Stimulated activated naive CD8-positive, alpha-beta T cell treated with anti-CD3 and anti-CD28 coated beads, Interleukin-15, amount 100 ng/mL, for 72 hours (primary cell): ENCODE measurements around the gene DNAJC13.
"Not testable (repeated sequence)": the region's sequence is repeated elsewhere in the genome, so short reads cannot be mapped to it uniquely, and the experiment has no call there.

Experiments used
- ATAC-seq: fragments of 150-1000 bp; cut with Tn5 transposase; 2 replicates; pipeline ENCODE4 v1.10.0; 2021; ENCODE audit warnings: mild to moderate bottlenecking, moderate library complexity
- DNase-seq, 2 donors: peaks; one replicate each; pipeline ENCODE4 v3.0.0; 2021 to 2022
- H3K27ac Mint-ChIP-seq, 2 donors: one replicate each; pipeline ENCODE4 v1.8.0; 2022; ENCODE audit warnings: mild to moderate bottlenecking in 2 of 2, mixed read lengths in 2 of 2, moderate library complexity in 2 of 2
- H3K27me3 Mint-ChIP-seq: one replicate; pipeline ENCODE4 v1.8.0; 2022; ENCODE audit warnings: mixed read lengths
- H3K4me1 Mint-ChIP-seq: one replicate; pipeline ENCODE4 v1.8.0; 2022; ENCODE audit warnings: mild to moderate bottlenecking, mixed read lengths
- H3K4me3 Mint-ChIP-seq, 2 donors: one replicate each; pipeline ENCODE4 v1.8.0; 2022; ENCODE audit warnings: mild to moderate bottlenecking in 2 of 2, mixed read lengths in 2 of 2, moderate library complexity in 1 of 2
- H3K9me3 Mint-ChIP-seq, 2 donors: one replicate each; pipeline ENCODE4 v1.8.0; 2022; ENCODE audit warnings: mixed read lengths in 2 of 2

Gene DNAJC13, protein sequence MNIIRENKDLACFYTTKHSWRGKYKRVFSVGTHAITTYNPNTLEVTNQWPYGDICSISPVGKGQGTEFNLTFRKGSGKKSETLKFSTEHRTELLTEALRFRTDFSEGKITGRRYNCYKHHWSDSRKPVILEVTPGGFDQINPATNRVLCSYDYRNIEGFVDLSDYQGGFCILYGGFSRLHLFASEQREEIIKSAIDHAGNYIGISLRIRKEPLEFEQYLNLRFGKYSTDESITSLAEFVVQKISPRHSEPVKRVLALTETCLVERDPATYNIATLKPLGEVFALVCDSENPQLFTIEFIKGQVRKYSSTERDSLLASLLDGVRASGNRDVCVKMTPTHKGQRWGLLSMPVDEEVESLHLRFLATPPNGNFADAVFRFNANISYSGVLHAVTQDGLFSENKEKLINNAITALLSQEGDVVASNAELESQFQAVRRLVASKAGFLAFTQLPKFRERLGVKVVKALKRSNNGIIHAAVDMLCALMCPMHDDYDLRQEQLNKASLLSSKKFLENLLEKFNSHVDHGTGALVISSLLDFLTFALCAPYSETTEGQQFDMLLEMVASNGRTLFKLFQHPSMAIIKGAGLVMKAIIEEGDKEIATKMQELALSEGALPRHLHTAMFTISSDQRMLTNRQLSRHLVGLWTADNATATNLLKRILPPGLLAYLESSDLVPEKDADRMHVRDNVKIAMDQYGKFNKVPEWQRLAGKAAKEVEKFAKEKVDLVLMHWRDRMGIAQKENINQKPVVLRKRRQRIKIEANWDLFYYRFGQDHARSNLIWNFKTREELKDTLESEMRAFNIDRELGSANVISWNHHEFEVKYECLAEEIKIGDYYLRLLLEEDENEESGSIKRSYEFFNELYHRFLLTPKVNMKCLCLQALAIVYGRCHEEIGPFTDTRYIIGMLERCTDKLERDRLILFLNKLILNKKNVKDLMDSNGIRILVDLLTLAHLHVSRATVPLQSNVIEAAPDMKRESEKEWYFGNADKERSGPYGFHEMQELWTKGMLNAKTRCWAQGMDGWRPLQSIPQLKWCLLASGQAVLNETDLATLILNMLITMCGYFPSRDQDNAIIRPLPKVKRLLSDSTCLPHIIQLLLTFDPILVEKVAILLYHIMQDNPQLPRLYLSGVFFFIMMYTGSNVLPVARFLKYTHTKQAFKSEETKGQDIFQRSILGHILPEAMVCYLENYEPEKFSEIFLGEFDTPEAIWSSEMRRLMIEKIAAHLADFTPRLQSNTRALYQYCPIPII (N-terminal part only)

DNA sequence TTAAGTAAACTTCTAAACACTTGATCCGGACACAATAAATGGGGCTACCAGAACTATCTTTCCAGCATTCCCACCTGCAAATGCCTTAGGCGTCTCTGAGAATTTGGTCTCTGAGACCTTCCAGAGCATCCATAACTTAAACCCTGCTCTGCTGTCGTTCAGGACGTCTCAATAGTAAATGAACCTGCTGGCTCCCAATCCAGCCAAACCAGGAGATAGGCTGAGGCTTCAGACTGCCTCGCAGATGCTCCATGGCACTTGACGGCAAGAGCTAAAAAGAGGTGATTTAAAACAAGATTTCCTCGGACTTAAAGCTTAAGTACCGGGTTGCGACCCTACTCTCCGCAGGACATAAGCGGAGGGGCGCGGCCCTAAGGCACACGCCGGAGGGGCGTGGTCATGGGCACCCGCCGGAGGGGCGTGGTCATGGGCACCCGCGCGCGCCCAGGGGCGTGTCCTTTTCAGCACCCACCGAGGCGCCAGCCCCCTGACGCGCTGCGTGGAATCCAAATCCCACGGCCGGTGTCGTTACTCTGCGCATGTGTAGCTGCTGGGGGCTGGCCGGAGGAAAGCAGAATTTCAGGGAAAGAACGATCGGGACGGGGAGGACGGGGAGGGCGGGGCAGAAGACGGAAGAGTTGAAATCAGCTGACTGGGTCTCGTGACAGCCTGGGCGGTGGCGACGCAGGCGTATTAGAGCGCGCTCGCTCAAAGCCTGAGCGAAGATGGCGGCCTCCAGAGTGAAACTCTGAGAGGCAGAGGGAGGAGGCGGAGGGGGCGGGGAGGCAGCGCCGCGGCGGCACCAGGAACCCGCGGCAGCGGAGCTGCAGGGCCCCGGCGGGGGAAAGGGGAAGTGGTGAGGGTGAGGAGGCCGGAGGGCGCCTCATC, at the start of gene DNAJC13:
TSS of gene DNAJC13 (plus strand) at position 696 of the 888 bp plus-strand sequence. CDS start 17,049 bp downstream, outside the sequence.
- Mint-ChIP-seq H3K4me3 (peak within 1 kb of the TSS; percentile 95 to 99), H3K9me3 (no peaks in the 10 kb centered on the region), H3K27me3 (no peaks in the 10 kb centered on the region), H3K4me1 (peaks cover 24% of the 10 kb centered on the region), H3K27ac (peak within 1 kb of the TSS; percentile 98 to 99)
- DNase-seq (peak; percentile 88 to 93), ATAC-seq (peak; percentile 96)

GRCh38 chr3:132368515-132368914, 48.8 kb upstream of the DNAJC13 start:
- Mint-ChIP-seq H3K4me3 (no peak overlapping the region), H3K9me3 (no peaks in the 10 kb centered on the region), H3K27me3 (no peaks in the 10 kb centered on the region), H3K27ac (no peak overlapping the region), H3K4me1 (no peaks in the 10 kb centered on the region)
- ATAC-seq (no peak), DNase-seq (no peak)

DNA sequence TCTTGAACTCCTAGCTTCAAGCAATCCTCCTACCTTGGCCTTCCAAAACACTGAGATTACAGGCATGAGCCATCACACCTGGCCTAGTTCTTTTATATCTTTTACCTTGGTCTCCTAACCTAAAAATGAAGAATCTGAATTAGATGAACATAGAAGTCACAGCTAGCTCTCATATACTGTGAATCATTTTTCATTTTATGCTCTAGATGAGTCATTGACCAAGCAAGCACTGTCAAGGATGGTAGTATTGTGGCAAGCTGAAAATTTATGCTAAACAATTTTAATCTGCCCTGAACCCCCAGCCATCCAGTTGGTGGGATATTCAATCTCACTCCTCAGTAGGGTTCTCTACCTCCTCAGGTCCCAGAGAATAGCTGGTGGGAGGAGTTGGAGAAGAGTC, 48.3 kb upstream of the DNAJC13 start:
- Mint-ChIP-seq H3K27ac (no peak overlapping the region), H3K4me1 (no peaks in the 10 kb centered on the region), H3K27me3 (no peaks in the 10 kb centered on the region), H3K9me3 (no peaks in the 10 kb centered on the region), H3K4me3 (no peak overlapping the region)
- peak; percentile 58 for ATAC-seq
- no peak for DNase-seq

DNA sequence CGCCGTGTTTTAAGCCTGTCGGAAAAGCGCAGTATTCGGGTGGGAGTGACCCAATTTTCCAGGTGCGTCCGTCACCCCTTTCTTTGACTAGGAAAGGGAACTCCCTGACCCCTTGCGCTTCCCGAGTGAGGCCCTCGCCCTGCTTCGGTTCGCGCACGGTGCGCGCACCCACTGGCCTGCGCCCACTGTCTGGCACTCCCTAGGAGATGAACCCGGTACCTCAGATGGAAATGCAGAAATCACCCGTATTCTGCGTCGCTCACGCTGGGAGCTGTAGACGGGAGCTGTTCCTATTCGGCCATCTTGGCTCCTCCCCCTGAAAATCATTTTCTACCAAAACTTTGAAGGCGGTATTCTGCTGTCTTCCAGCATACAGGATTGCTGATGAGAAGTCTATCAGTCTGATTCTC, 40.4 kb upstream of the DNAJC13 start:
- peaks cover 21% of the 10 kb centered on the region for H3K27me3 Mint-ChIP-seq
- DNase-seq, H3K27ac Mint-ChIP-seq, H3K4me1 Mint-ChIP-seq, ATAC-seq, H3K9me3 Mint-ChIP-seq: not testable (repeated sequence)
- peak overlapping the region in 1 of 2 donors; percentile 66 for H3K4me3 Mint-ChIP-seq

DNA sequence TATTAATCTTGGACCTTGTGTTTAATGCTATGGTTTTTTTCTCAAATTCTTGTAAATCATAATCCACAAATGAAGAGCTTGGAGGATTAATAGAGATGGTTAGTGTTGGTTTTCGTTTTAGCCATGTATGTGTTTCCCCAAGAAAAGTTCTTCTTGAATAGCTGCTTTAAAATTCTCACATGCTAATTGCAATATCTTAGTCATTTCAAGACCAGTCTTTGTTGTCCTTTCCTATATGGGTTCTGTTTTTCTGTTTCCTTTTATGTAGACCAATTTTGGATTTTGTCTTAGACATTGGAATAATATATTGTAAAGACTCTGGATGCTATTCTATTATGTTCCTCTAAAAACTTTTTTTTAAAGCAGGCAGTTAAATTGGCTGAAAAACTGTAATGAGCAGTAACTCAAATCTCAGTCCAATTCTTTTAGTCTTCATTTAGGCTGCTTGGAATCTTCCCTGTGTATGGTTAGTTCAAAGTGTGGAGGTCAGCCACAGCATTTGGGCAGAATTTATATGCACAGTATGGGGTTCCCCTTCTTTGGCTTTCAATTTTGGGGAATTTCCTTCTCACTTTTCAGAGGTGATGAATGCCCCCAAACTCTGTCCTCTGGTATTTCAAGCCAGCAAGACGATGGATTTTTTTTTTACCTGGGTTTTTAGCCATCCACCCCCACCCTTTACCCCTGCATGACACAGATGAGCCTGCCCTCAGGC, 39.1 kb upstream of the DNAJC13 start:
- Mint-ChIP-seq H3K27me3 (peaks cover 21% of the 10 kb centered on the region), H3K27ac (no peak overlapping the region), H3K4me3 (no peak overlapping the region), H3K4me1 (peaks cover 8% of the 10 kb centered on the region), H3K9me3 (no peaks in the 10 kb centered on the region)
- ATAC-seq (peak; percentile 60), DNase-seq (no peak)

DNA sequence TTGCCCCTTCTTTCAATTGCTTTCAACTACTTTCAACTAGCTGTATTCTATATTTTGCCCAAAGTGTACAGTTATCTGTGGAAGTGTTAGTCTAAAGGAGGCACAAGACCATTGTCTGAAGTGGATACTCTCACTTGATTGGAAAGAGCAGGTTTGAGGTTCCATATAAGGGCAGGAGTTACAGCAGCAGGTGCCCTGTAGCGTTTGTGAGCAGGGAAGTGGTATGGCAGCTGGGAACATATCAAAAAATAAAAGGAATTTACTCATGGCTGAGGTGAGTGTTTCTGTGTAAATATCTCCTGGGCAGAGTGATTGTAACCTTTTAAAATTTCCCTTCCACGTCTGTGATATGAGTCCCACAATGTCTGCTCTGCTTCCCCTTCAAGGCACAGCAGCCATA, 38.5 kb upstream of the DNAJC13 start:
- H3K27ac Mint-ChIP-seq = no peak overlapping the region
- peaks cover 21% of the 10 kb centered on the region for H3K27me3 Mint-ChIP-seq
- H3K4me1 Mint-ChIP-seq = peaks cover 8% of the 10 kb centered on the region
- no peak for DNase-seq
- no peaks in the 10 kb centered on the region for H3K9me3 Mint-ChIP-seq
- no peak overlapping the region for H3K4me3 Mint-ChIP-seq
- ATAC-seq = no peak

- H3K4me3 Mint-ChIP-seq = no peak overlapping the region
- peaks cover 8% of the 10 kb centered on the region for H3K4me1 Mint-ChIP-seq
- ATAC-seq = no peak
- no peak for DNase-seq
- H3K9me3 Mint-ChIP-seq = no peaks in the 10 kb centered on the region
- H3K27me3 Mint-ChIP-seq = peaks cover 21% of the 10 kb centered on the region
- H3K27ac Mint-ChIP-seq = no peak overlapping the region
Measured at GRCh38 chr3:132380920-132381319, 36.4 kb upstream of the DNAJC13 start.

GRCh38 chr3:132381348-132381944, 35.9 kb upstream of the DNAJC13 start:
- ATAC-seq (no peak), DNase-seq (no peak)
- Mint-ChIP-seq H3K4me3 (no peak overlapping the region), H3K27me3 (peaks cover 21% of the 10 kb centered on the region), H3K27ac (no peak overlapping the region), H3K9me3 (no peaks in the 10 kb centered on the region), H3K4me1 (peaks cover 8% of the 10 kb centered on the region)

DNA sequence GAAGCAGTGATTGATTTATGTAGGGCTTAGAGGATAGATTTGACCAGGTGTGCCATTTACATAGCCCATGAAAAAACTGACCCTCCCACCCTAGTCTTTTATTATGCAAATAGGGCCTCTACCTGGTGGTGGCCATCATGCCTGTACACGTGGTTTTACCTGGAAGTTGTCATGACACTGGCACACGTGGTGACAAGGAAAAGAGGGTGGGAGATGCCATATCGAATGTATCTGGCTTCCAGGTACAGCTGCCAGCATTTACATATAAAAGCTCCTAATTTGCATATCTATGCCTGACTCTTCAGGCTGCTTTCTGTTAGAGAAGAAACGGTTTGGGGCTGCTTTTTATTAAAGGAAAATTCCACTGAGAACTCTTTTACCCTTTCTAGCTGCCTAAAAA, 35.0 kb upstream of the DNAJC13 start:
- Mint-ChIP-seq H3K4me1 (peaks cover 8% of the 10 kb centered on the region), H3K9me3 (no peaks in the 10 kb centered on the region), H3K4me3 (no peak overlapping the region), H3K27me3 (peaks cover 19% of the 10 kb centered on the region), H3K27ac (no peak overlapping the region)
- ATAC-seq (no peak), DNase-seq (no peak)

DNA sequence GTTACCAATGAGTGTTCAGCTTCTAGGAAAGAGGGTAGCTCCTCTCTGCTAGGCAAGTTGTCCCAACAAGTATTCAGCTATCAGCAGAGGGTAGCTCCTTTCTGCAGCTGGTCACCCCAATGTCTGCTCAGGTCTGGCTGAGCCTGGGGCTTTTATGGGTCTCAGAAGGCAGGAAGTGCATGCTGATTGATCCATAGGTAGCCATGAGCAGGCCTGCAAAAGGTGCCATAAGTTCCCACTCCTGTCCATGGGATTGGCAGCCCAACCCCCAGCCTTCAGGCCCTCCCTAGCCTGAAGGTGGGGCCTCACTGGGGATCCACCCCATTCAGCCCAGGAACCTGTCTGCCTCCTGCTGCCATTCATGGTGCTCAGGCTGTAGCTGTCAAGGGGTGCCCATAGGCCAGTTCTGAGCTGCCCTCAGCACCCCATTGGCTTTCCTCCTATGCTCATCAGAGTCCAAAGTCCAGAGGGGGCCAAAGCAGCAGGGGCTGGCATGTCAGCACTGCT, 34.6 kb upstream of the DNAJC13 start:
- Mint-ChIP-seq H3K9me3 (no peaks in the 10 kb centered on the region), H3K4me1 (peaks cover 8% of the 10 kb centered on the region), H3K27me3 (peaks cover 18% of the 10 kb centered on the region), H3K27ac (no peak overlapping the region), H3K4me3 (no peak overlapping the region)
- DNase-seq (no peak), ATAC-seq (no peak)

- ATAC-seq = no peak
- no peak overlapping the region for H3K27ac Mint-ChIP-seq
- peaks cover 7% of the 10 kb centered on the region for H3K27me3 Mint-ChIP-seq
- no peaks in the 10 kb centered on the region for H3K9me3 Mint-ChIP-seq
- no peaks in the 10 kb centered on the region for H3K4me1 Mint-ChIP-seq
- H3K4me3 Mint-ChIP-seq = no peak overlapping the region
- no peak for DNase-seq
Measured at GRCh38 chr3:132386259-132386658, 31.0 kb upstream of the DNAJC13 start.

- not testable (repeated sequence) for H3K4me3 Mint-ChIP-seq, H3K9me3 Mint-ChIP-seq, H3K27ac Mint-ChIP-seq, DNase-seq, H3K4me1 Mint-ChIP-seq, H3K27me3 Mint-ChIP-seq
- peak; percentile 76 for ATAC-seq
Measured at GRCh38 chr3:132392675-132393074, 24.6 kb upstream of the DNAJC13 start.

DNA sequence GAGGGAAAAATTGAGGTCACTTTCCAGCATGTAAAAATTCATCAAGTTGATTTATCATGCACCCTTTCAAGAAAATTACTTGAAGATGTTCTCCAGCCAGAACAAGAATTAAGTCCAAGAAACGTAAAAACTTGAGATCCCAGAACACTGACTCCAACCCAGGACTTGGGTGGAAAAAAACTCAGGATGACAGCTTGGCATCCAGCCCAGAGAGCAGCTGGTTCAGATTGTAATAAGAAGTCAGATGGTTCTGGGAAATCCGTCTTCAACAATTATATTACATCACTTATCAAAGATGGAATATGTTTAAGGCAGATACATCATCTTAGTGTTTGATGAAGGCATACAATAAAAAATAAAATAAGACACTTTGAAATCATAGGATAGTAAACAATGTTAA, 23.0 kb upstream of the DNAJC13 start:
- Mint-ChIP-seq H3K27me3 (no peaks in the 10 kb centered on the region), H3K4me1 (no peaks in the 10 kb centered on the region), H3K4me3 (no peak overlapping the region), H3K27ac (no peak overlapping the region), H3K9me3 (no peaks in the 10 kb centered on the region)
- no peak for ATAC-seq
- no peak for DNase-seq

DNA sequence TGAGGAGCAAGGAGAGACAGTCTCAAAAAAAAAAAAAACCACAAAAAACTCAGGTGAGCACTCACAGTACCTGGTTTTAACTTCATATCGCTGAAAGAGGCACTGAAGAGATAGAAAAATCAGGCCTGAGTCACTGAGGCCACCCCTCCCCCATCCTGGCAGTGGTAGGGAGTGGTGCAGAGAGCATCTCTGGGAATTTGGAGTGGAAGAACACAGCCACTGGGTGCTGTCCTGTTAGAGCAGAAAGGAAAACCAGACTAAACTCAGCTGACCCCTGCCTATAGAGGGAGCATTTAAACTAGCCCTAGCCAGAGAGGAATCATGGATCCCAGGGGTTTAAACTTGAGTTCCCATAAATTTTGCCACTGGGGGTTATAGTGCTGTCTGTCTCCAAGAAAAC, 22.2 kb upstream of the DNAJC13 start:
- H3K9me3 Mint-ChIP-seq = no peaks in the 10 kb centered on the region
- no peak overlapping the region for H3K4me3 Mint-ChIP-seq
- H3K27me3 Mint-ChIP-seq = no peaks in the 10 kb centered on the region
- H3K27ac Mint-ChIP-seq = no peak overlapping the region
- ATAC-seq (no peak), DNase-seq (no peak)
- H3K4me1 Mint-ChIP-seq = no peaks in the 10 kb centered on the region
